DMS53 treated with DMSO at 0.1 percent for 48 hours (cell line): Measurements from ENCODE around the gene HIP1R.
"Not testable (repeated sequence)": the region's sequence is repeated elsewhere in the genome, so short reads cannot be mapped to it uniquely, and the experiment has no call there.

Experiments
- DNase-seq: peaks from one replicate; lab custom pipeline; 2025; ENCODE audit not compliant: unreplicated experiment; lab: John Stamatoyannopoulos, UW

The HIP1R gene

DNA sequence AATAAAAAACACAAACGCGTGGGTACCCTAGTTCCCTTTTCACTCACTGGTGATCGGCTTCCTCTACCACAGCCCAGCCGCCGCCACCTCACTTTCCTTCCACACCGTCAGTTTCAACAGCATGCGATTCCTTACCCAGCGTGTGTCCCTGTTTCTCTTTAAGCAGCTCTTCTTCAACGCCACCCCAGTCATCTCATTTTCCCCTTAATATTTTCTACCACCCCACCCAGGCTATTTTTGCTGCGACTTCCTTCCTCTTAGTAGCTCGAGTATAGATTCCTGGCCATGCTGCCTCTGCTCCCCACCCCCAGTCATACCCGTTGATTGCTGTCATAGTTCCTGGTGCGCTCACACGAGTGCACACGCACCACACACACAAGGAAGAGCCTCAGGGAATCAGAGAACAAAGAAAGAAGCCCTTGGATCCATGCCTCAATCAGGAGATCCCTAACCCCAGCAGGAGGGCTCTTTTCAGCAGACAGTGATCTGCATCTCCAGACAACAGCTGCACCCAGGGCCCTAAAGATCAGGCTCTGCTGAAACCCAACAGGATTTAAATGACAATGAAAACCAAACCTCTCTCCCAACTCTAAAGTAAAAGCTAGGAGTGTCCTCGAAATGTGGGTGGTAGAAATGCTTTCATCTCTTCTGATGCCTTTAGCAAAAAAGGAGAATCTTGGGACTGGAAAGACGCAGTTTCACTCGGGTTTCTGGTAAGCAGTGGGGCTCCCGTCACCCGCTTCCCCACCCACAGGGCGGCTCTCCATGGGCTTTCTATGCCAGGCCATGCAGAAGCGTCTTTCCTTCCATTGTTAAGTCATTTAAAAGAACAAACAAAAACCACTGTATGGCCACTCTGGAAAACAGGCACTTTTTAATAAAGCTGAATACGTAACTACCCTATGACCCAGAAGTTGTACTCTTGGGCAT is 36.9 kb downstream of the HIP1R start:
- DNase-seq, result no peak

DNA sequence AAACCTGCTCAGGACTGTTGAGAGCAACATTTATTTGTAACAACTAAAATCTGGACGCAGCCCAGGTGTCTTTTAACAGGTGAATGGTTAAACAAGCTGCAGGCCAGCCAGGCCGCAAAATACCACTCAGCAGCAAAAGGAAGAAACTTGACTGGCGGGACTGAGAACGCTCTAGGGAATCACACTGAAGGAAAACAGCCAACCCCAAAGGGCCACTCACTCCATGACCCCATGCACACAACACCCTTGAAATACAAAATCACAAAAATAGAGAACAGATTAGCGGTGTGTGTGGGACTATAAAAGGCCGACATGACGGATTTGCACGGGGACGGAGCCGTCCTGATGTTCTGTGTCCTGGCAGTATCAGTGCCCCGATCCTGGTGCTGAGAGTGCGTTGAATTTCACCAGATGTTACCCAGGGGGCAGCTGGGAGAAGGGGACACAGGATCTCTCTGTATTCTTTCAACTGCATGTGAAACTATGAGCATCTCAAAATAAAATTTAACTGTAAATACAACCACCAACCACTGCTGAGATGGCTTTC is 37.6 kb downstream of the HIP1R start:
- no peak for DNase-seq

DNA sequence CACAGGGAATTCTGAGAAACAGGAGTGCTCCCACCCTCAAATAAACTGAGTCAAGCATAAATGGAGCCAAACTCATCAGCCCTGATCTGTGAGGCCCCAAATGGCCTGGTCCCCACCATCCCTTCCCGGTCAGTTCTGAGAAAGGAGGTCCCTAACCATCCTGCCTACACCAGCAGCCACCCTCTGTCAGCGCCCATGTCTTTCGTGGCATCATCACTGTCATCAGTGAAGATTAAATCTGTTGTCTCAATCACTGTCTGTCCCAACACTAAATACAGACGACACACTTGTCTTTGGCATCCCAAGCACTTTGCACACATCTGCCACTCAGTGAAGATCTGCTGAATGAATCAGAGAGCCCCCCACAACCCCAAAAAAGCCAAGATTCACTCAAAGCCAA is 38.3 kb downstream of the HIP1R start:
- DNase-seq, result no peak

DNA sequence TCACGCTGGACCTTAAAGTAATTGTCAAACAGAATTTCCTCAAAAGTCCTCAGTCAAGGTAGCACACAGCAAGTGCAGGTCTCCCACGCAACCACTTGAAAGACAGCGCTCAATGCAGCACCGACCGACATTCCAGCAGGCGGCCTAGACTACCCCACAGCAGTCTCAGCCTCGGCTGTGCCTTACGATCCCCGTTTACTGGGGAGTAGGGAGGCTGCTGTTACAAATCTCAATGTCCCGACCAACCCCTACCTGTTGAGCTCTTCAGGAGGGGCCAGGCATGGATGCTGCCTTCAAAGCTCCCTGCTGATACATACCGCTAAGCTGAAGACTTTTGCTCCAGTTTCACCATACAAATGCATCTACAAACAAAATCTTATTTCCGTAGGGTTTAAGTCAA is 38.8 kb downstream of the HIP1R start:
- DNase-seq, result no peak

DNA sequence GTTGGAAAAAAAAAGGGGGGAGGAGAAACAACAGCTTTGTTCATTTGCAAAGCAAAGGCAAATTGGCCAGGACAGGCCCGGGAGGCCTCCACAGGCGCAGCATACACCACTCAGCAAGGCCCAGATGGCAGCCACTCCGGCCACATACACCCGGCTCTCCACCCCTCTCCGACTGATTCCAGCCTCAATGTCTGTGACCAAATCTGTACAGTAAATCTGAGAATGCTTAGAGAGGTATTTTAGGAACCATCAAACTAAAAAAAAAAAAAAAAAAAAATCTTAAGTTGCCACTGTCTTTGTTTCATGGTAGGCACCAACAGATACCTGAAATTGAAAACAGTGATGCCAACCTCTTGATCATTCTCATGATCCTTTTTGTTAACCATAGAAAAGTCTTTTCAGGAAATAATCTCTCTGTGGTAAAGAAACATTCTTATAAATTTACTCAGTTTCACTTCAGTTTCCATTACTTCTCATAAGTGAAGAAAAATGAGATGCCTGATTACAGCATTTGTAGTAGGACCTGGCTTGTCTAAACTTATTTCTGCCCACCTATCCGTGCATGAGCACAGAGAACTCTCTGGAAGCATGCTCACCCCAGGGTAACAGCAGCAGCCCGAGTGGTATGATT is 40.4 kb downstream of the HIP1R start:
- no peak for DNase-seq

DNA sequence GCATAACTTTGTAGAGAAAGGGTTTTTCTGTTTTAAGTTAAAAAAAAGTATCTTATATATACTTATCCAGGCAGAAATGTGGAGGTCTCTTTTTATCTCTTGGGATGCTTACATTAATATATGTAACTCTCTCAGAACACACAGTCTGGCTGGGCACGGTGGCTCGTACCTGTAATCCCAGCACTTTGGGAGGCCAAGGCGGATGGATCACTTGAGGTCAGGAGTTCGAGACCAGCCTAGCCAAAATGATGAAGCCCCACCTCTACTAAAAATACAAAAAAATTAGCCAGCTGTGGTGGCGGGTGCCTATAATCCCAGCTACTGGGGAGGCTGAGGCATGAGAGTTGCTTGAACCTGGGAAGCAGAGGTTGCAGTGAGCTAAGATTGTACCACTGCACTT is 41.0 kb downstream of the HIP1R start:
- DNase-seq, result not testable (repeated sequence)

- DNase-seq, result no peak
These were observed 41.5 kb downstream of the HIP1R start for GRCh38 chr12:122876731-122877130.

GRCh38 chr12:122878780-122879612 is 43.7 kb downstream of the HIP1R start:
- no peak for DNase-seq

DNA sequence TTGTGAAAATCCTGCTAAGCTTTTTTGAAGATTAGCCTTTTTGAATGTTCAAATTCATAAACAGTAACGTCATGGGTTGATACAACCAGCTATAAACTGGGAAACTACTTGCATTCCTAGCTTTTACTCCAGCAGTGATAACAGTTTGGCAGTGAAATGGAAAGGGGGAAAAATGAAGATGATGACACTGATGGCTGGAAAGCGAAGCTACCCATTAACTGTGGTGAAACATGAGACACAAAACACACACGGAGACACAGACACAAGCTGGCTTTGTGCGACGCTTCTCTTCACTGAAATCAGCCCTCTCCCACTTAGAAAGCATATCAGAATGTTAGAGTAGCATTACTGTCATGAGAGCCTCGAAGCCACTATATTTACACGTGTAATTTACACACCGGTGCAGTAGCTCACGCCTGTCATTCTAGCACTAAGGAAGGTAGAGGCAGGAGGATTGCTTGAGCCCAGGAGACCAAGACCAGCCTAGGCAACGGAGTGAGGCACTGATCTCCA is 45.0 kb downstream of the HIP1R start:
- no peak for DNase-seq

DNA sequence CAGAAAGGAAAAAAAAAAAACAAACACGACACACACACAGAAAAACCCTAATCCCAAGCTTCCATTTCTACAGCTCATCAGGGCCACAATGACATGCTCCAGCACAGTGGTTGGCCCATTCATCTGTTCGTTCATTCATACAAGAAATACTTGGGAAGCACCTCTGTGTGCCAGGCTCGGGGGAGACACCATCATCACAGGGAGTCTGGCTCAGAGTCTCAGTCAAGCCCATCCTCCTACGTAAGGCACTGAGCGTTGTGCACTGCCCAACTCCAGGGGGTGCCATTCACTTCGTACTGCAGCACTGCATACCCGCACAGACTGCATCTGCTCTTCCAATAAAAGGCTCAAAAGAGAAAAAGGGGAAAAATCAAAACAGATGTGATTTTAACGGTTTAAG is 45.4 kb downstream of the HIP1R start:
- DNase-seq, result no peak

DNA sequence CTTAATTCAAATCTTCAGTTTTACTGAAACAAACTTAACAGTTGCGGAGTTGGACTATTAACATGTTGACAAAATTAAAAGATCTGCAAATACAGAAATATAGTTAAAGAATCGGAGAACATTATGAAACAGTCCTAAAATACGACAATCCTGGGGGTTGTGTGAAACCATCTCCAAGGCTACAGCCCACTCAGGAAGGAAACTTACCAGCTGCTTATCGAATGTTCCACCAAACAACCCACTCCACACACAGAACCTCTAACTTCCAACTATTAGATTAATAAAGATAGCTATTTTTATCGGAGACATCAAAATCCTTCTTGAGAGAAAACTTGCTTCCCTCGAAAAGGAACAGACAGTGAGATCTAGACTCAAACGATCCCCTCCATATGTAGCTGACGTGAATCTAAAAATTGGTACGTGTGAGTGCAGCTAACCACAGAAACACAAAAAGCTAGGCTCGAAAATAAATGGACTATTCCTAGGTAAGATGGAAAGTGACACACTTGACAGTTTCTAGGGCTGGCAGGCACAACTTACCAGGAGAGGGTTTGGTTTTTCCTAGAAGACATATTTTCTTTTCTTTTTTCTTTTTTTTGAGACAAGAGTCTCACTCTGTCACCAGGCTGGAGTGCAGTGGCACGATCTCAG is 47.8 kb downstream of the HIP1R start:
- DNase-seq, result no peak

DNA sequence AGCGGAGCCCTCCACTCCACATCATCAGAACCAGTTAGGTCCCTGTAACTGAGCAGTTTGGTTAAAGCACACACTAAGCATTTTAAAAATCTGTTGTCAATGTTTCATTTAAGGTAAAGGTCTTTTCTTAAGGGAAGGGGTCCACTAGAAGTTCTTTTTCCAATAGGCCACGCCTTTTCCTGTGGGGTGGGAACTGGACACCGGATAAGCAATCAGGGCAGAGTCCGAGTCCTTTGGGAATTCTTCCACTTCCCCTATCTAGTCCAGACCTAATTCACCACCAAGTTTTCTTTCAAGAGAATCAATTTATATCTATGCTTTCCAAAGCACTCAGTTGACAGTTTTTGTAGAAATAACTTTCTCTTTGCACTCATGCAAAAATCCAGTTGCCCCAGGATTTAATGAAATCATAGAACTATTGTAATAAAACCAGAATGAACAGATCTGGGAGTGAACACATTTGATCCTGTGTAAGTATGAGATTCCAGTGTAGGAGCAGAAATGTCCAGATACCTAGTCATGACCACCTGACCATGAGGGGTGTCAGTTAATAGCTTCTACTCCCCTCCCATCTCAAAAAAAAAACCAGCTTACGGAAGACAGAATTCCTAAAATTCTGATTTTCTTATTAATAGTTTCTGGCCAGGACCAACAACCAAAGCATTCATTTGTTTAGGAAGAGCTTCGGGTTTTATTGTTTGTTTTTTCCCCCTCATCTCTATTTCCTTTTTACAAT is 49.0 kb downstream of the HIP1R start:
- no peak for DNase-seq

GRCh38 chr12:122884860-122885259 is 49.6 kb downstream of the HIP1R start:
- no peak for DNase-seq

- no peak for DNase-seq
These were observed 50.9 kb downstream of the HIP1R start for GRCh38 chr12:122886161-122886560.

DNA sequence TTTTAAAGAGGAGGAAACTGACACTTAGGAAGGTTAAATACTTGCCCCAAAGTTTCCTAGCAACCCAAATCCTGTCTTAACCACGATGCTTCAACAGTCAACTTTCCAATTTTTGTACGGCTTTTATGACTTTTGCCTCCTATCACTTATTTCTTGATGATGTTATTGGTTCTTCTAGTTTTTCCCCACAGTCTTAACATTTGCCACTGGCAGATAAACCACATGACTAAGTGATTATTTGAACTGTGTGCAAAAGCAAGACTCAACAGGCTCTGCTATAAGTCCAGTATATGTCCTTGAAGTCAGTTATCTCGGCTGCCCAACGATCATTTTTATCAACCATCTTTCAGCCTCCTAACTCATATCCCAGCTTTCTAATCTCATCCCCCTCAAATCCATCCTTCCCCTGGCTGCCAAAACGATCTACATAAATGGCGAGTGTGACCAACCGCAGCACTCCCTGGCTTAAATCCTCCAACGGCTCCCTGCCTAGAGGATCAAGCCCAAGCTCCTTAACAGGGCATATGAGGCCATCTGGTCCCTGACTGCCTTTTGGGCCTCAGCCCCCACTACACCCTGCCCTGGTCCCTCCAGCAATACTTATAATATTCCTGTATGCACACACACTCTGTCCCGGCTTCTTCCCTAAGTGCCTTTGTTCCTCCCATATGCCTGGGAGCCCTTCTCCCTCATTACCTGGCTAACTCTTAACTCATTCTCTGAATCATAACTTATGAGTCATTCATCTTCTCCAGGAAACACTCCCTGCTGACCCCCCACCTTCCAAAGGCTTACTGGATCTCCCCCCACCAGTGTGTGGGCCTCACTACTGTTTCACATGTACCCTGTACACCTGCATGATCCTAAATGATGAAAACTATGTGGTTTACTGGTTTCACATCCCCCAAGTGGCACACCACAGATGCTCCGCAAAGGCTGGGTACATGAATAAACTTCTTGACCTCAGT is 51.9 kb downstream of the HIP1R start:
- DNase-seq, result no peak

DNA sequence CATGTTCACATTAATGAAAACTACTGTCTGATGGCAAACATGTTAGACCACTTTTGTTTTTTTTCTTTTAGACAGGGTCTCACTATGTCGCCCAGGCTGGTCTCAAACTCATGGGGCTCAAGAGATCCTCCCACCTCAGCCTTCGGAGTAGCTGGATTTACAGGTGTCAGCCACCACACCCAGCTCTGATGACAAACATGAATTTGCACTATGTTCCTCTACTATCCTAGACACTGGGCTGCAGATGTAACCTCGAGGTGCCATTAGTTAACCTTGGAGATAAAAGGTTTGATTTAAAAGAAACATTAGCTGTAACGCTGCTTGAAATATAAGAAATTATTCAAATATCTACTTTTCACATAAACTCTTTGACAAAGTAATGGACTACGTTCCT is 52.6 kb downstream of the HIP1R start:
- no peak for DNase-seq

DNA sequence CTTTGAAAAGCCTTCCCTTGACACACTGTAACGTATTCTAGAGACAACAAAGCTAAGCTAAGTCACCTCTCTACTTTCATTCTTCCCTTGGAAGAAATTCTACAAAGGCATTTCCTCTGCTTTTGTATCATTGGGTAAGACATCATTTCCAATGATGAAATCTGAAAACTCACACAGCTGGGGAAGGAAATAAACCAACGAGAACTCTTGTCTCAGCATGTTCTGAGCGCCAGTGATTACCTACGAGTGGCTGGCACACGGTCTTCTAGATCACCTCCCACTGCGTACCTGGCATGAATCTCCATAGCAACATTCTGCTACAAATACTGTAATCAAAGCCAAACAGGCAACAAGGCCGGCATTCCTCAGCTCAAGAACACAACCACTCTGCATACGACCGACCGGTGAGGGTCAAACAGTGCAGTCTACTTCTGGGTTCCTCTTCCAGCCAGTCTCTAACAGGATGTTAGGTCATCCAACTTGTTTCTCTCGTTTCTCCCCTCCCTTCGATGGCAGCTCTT is 53.0 kb downstream of the HIP1R start:
- peak; percentile 23 for DNase-seq

DNA sequence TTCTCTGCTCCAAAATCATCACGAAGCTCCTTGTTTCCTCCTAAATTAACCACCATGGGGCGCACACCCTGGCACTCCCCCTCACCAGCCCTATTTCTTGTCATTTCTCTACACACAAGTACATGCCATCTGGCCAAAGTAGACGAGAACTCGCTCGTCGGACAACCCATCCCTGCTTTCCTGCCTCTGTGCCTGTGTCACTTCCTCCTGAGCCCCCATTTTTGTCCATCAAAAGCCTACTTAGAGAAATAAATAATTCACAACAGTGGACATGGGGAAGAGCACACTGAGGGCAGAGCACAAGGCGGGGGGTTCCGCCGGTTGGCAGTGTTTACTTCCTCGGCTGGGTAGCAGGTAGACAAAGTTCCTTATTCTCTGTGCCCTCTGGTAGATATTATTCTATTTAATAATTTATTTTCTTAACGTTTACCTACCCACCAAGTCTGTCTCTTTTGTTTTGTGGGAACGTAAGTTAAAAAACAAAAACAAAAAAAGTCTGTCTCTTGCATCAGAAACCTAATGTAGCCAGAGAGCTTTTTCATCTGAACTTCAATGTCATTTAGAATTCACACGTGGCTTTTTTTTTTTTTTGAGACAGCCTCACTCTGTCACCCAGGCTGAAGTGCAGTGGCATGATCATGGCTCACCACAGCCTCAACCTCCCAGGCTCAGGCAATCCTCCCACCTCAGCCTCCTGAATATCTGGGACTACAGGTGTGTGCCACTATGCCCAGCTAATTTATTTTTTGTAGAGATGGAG is 54.7 kb downstream of the HIP1R start:
- no peak for DNase-seq
